ENCODE data around the gene TIGD6. TPM values are rescaled to one million over a fixed set of nuclear protein-coding genes. Genes with fewer than 3 reads are reported as not detected.

The TIGD6 gene
- total RNA-seq, 4 donors from 2014 or later: 2.4 to 5.1 (median 3.8) TPM

GRCh38 chr5:149961957-149962409 lies 38.5 kb downstream of the TIGD6 start:
- no peak for TF ChIP-seq POLR2AphosphoS5 (IDR thresholded peaks at IDR 0.05)
- TF ChIP-seq CTCF (IDR thresholded peaks at IDR 0.05): peak in 3 of 4 experiments; percentile 10 to 35 (median 20)
- H3K27ac ChIP-seq: peak overlapping the region in 1 of 4 donors; percentile 91
- H3K36me3 ChIP-seq: no peaks in the 10 kb centered on the region
- ATAC-seq: no peak
- H3K4me1 ChIP-seq: peaks cover 0 to 24% (median 4%) of the 10 kb centered on the region in 3 donors
- no peak overlapping the region for H3K4me3 ChIP-seq
- H3K27me3 ChIP-seq: no peaks in the 10 kb centered on the region
- no peaks in the 10 kb centered on the region for H3K9me3 ChIP-seq
- WGBS, 2 donors (ENCODE audit: low coverage in 1 of 2): 31 to 61% methylated on average over 3 to 5 of the region's 6 CpGs

GRCh38 chr5:149961186-149961685 lies 39.2 kb downstream of the TIGD6 start:
- TF ChIP-seq POLR2AphosphoS5 (IDR thresholded peaks at IDR 0.05) (no peak), POLR2A (IDR thresholded peaks at IDR 0.05) (no peak), EP300 (IDR thresholded peaks at IDR 0.05) (no peak), CTCF (IDR thresholded peaks at IDR 0.05) (peak in 1 of 4 experiments; percentile 1)

GRCh38 chr5:149960272-149961185 lies 39.9 kb downstream of the TIGD6 start, which contains the start of gene SLC26A2:
Gene SLC26A2, plus strand, starts transcription at chr5:149960758. Its CDS starts 16,895 bp downstream, at chr5:149977653.
- no peak for TF ChIP-seq EP300 (IDR thresholded peaks at IDR 0.05)
- TF ChIP-seq POLR2A (IDR thresholded peaks at IDR 0.05): peak; percentile 88 to 89
- peak; percentile 98 for TF ChIP-seq POLR2AphosphoS5 (IDR thresholded peaks at IDR 0.05)
- TF ChIP-seq CTCF (IDR thresholded peaks at IDR 0.05): peak in 3 of 4 experiments; percentile 15 to 26 (median 15)
- WGBS, 2 donors (ENCODE audit: low coverage in 1 of 2): 0% methylated on average over 1 of the region's 84 CpGs; no CpG with 5 or more reads in 1 of the 2 donors
- H3K27ac ChIP-seq: peak within 1 kb of the TSS; percentile 89 to 93 (median 90)

More at GRCh38 chr5:149961186-149961685, 39.2 kb downstream of the TIGD6 start:
- no peaks in the 10 kb centered on the region for H3K36me3 ChIP-seq
- peak overlapping the region; percentile 8 to 93 (median 90) for H3K27ac ChIP-seq
- H3K9me3 ChIP-seq: no peaks in the 10 kb centered on the region
- H3K27me3 ChIP-seq: no peaks in the 10 kb centered on the region
- H3K4me3 ChIP-seq: peak overlapping the region; percentile 53 to 84
- ATAC-seq: no peak
- H3K4me1 ChIP-seq: peaks cover 0 to 24% (median 4%) of the 10 kb centered on the region in 3 donors
- WGBS, 2 donors (ENCODE audit: low coverage in 1 of 2): 32 to 78% methylated on average over 3 to 10 of the region's 23 CpGs

GRCh38 chr5:149959406-149960236 lies 40.8 kb downstream of the TIGD6 start:
- ATAC-seq: no peak
- Histone ChIP-seq H3K27ac (peak overlapping the region; percentile 89 to 93 (median 90)), H3K9me3 (no peaks in the 10 kb centered on the region), H3K4me3 (peak overlapping the region; percentile 53 to 84), H3K27me3 (no peaks in the 10 kb centered on the region), H3K4me1 (peaks cover 0 to 24% (median 4%) of the 10 kb centered on the region in 3 donors), H3K36me3 (no peaks in the 10 kb centered on the region)
- TF ChIP-seq POLR2AphosphoS5 (IDR thresholded peaks at IDR 0.05) (no peak), CTCF (IDR thresholded peaks at IDR 0.05) (peak; percentile 11 to 51 (median 30)), EP300 (IDR thresholded peaks at IDR 0.05) (no peak)
- 35 to 38% methylated on average over 5 to 14 of the region's 14 CpGs for WGBS, 2 donors (ENCODE audit: low coverage in 1 of 2)

More at GRCh38 chr5:149960272-149961185, 39.9 kb downstream of the TIGD6 start, which contains the start of gene SLC26A2:
- ATAC-seq: peak; percentile 99
- H3K27me3 ChIP-seq: no peaks in the 10 kb centered on the region
- no peaks in the 10 kb centered on the region for H3K36me3 ChIP-seq
- H3K9me3 ChIP-seq: no peaks in the 10 kb centered on the region
- peak within 1 kb of the TSS; percentile 53 to 84 for H3K4me3 ChIP-seq
- H3K4me1 ChIP-seq: peaks cover 0 to 24% (median 4%) of the 10 kb centered on the region in 3 donors

Data from gastroesophageal sphincter (tissue), 4 donors.